Measurements from ENCODE around the gene CCDC154.
A peak's percentile ranks its signal among the peaks of the same experiment; 100 is the strongest.

The CCDC154 gene

GRCh38 chr16:1435921-1436697, 8.2 kb downstream of the CCDC154 start:
- DNase-seq (ENCODE audit: low spot score): peak; percentile 71

- no peak for DNase-seq (ENCODE audit: low spot score)
Measured at GRCh38 chr16:1434644-1435592, 9.4 kb downstream of the CCDC154 start.

GRCh38 chr16:1433756-1434155, 10.6 kb downstream of the CCDC154 start:
- DNase-seq (ENCODE audit: low spot score): no peak

- DNase-seq (ENCODE audit: low spot score): no peak
Measured at GRCh38 chr16:1433263-1433560, 11.1 kb downstream of the CCDC154 start.

- DNase-seq (ENCODE audit: low spot score): no peak
Measured at GRCh38 chr16:1432388-1433262, 11.7 kb downstream of the CCDC154 start.

GRCh38 chr16:1431497-1432270, 12.7 kb downstream of the CCDC154 start:
- no peak for DNase-seq (ENCODE audit: low spot score)

GRCh38 chr16:1430759-1431496, 13.4 kb downstream of the CCDC154 start, which contains the start of gene PERCC1:
PERCC1 (plus strand) TSS chr16:1431078; CDS start chr16:1432594, 1,516 bp downstream.
- DNase-seq (ENCODE audit: low spot score): no peak

GRCh38 chr16:1430214-1430758, 14.1 kb downstream of the CCDC154 start:
- DNase-seq (ENCODE audit: low spot score): no peak

- no peak for DNase-seq (ENCODE audit: low spot score)
Measured at GRCh38 chr16:1429631-1430030, 14.7 kb downstream of the CCDC154 start.

GRCh38 chr16:1429012-1429411, 15.3 kb downstream of the CCDC154 start:
- DNase-seq (ENCODE audit: low spot score): no peak

GRCh38 chr16:1428511-1428910, 15.8 kb downstream of the CCDC154 start:
- DNase-seq (ENCODE audit: low spot score): peak; percentile 95

GRCh38 chr16:1427473-1428461, 16.6 kb downstream of the CCDC154 start:
- peak; percentile 18 for DNase-seq (ENCODE audit: low spot score)

- peak; percentile 63 for DNase-seq (ENCODE audit: low spot score)
Measured at GRCh38 chr16:1426734-1427471, 17.5 kb downstream of the CCDC154 start.

GRCh38 chr16:1425616-1426370, 18.6 kb downstream of the CCDC154 start:
- DNase-seq (ENCODE audit: low spot score): peak; percentile 5

GRCh38 chr16:1424028-1424427, 20.3 kb downstream of the CCDC154 start:
- DNase-seq (ENCODE audit: low spot score): no peak

GRCh38 chr16:1422076-1422475, 22.3 kb downstream of the CCDC154 start:
- no peak for DNase-seq (ENCODE audit: low spot score)

GRCh38 chr16:1420111-1420539, 24.2 kb downstream of the CCDC154 start:
- DNase-seq (ENCODE audit: low spot score): no peak

Measured in iPS-NIHi11 (cell line).